IPS-20b (cell line): Measurements from ENCODE around the gene DENND1A.

Experiments
- H3K27ac ChIP-seq: one replicate; pipeline ENCODE4 v1.5.1; 2013; ENCODE audit warnings: low read length
- H3K27me3 ChIP-seq: 2 replicates; pipeline ENCODE4 v1.6.1; 2013; ENCODE audit warnings: mild to moderate bottlenecking, low read length, inconsistent platforms; ENCODE audit not compliant: insufficient read depth
- H3K36me3 ChIP-seq: 2 replicates; pipeline ENCODE4 v1.6.1; 2013; ENCODE audit warnings: low read depth, mild to moderate bottlenecking, inconsistent platforms, low read length, moderate library complexity; ENCODE audit not compliant: insufficient read depth
- H3K4me1 ChIP-seq: 2 replicates; pipeline ENCODE4 v1.6.1; 2013; ENCODE audit warnings: mild to moderate bottlenecking, control low read depth, inconsistent platforms, low read length, moderate library complexity; ENCODE audit not compliant: insufficient read depth
- H3K4me3 ChIP-seq: 2 replicates; pipeline ENCODE4 v1.5.1; 2013; ENCODE audit warnings: mild to moderate bottlenecking, low read length, inconsistent platforms
- H3K9ac ChIP-seq: 2 replicates; pipeline ENCODE4 v1.6.1; 2013; ENCODE audit warnings: low read depth, mild to moderate bottlenecking, inconsistent platforms, low read length, moderate library complexity
- H3K9me3 ChIP-seq: 2 replicates; pipeline ENCODE4 v1.6.1; 2013; ENCODE audit warnings: mild to moderate bottlenecking, low read depth, low read length, inconsistent platforms; ENCODE audit not compliant: insufficient read depth

Gene DENND1A

DNA sequence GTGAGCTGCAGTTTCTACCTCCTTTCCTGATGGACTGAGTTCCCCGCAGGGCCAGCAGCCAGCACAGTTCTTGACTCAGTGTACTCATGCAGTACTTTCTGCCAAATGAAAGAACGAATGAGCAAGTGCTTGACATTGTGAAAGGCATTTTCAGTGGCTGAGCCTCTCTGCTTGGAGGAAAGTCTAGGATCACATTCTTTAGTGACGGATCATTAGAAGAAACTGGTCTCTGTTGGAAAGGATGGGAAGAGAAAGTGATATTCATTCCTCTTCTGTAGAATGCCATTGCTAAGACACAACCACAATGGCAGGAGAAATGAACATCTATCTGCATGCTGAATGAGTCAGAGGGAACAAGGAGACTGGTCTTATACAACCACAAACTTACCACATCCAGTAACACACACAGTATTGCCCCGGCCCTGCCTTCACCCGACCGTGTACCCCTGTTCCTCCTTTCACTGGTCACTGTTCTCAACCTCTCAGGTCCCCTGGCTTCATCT is 367.0 kb downstream of the DENND1A start:
- no peak overlapping the region for H3K4me3 ChIP-seq
- H3K9me3 ChIP-seq = no peaks in the 10 kb centered on the region
- no peaks in the 10 kb centered on the region for H3K36me3 ChIP-seq
- H3K4me1 ChIP-seq = peaks cover 8% of the 10 kb centered on the region; the same call in 1 of the 2 replicates
- no peak overlapping the region for H3K9ac ChIP-seq
- no peak overlapping the region for H3K27ac ChIP-seq
- H3K27me3 ChIP-seq = no peaks in the 10 kb centered on the region

DNA sequence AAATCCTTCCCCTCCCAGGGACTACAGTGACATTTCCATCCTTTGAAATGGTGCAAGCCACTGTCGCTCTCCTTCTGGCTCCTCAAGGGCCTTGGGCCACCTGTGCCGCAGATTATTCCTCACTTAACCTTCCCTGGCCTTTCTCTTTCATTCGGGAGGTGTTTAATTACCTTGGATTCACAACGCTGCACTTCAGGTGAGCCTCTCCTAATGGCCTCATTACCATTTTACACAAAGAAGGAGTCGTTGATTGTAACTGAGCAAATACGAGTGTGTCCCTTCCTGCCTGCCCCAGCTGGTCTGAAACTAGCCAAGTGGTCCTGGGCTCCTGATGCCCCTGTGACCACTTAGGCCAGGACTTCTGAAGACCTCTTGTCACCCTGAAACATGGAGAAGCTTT is 368.9 kb downstream of the DENND1A start:
- no peaks in the 10 kb centered on the region for H3K27me3 ChIP-seq
- H3K27ac ChIP-seq = peak overlapping the region; percentile 36
- peaks cover 10% of the 10 kb centered on the region; the same call in 1 of the 2 replicates for H3K36me3 ChIP-seq
- no peaks in the 10 kb centered on the region for H3K9me3 ChIP-seq
- H3K4me1 ChIP-seq = peaks cover 8% of the 10 kb centered on the region; the same call in 1 of the 2 replicates
- H3K4me3 ChIP-seq = peak overlapping the region; percentile 39; the same call in 1 of the 2 replicates
- H3K9ac ChIP-seq = peak overlapping the region; percentile 45; the same call in 1 of the 2 replicates

DNA sequence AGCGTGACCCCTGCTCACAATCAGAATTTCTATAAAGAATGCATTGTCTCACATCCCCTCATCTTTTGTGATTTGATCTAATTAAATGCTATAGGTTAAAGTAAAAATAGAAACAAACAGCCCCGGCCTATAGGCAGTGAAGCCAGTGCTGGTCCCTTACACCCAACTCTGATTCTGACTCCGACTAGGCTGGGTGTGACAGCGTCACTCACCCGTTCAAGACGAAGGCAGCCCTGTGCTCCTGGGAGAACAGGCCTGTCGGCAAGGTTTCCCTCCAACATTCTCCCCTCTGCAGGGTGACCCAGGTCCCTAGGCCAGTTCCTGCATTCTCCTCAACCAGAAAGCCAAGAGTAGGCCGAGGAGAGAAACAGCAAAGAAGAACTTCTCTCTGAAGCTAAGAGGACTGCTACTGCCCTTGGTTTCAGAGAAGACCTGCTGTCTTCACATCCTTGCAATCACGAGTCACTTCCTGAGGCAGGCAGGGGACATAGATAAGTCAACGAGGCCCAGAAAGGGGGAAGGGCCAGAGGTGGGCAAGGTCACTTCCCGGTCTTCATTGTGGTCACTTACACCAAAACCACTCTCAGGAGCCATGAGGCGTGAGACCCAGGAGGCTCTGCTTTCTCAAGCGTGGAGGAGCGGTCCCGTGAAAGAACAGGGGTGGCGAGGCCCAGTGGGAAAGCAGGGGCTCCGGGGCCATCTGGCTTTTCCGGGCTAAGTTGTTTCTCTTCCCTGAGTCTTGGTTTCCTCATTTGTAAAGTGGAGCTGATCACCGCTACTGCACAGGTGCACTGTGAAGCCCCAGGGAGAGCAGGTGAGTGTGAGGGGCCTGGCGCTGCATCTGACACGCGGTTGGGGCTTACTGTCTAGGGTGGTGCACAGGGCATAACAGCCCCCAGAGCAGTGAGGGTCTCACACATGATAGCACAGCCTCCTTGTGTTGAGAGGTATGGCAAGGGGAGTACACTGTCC is 373.2 kb downstream of the DENND1A start:
- Histone ChIP-seq H3K9me3 (no peaks in the 10 kb centered on the region), H3K27me3 (no peaks in the 10 kb centered on the region), H3K4me1 (peaks cover 8% of the 10 kb centered on the region; the same call in 1 of the 2 replicates), H3K27ac (no peak overlapping the region), H3K9ac (no peak overlapping the region), H3K36me3 (peaks cover 10% of the 10 kb centered on the region; the same call in 1 of the 2 replicates), H3K4me3 (no peak overlapping the region)

DNA sequence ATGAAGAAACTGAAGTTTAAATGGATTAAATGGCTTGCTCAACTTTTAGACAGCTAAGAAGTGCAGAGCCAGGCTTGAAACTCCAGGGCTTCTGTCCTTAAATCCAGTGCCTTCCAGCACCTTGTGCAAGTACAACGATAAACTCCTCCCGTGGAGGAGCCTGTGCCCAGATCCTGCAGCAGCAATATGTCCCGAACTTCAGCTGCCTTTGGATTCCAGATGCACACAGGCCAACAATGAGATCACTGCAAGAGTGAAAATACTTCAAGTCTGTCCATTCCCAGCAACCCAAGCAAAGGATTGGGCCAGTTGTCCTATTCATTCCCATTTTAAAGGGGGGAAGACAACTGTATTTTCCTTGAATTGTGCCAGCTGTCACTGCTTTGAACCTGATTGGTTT is 374.3 kb downstream of the DENND1A start:
- no peaks in the 10 kb centered on the region for H3K27me3 ChIP-seq
- no peak overlapping the region for H3K4me3 ChIP-seq
- H3K36me3 ChIP-seq = peaks cover 10% of the 10 kb centered on the region; the same call in 1 of the 2 replicates
- no peaks in the 10 kb centered on the region for H3K9me3 ChIP-seq
- H3K4me1 ChIP-seq = peaks cover 10% of the 10 kb centered on the region; the same call in 1 of the 2 replicates
- no peak overlapping the region for H3K9ac ChIP-seq
- H3K27ac ChIP-seq = no peak overlapping the region

DNA sequence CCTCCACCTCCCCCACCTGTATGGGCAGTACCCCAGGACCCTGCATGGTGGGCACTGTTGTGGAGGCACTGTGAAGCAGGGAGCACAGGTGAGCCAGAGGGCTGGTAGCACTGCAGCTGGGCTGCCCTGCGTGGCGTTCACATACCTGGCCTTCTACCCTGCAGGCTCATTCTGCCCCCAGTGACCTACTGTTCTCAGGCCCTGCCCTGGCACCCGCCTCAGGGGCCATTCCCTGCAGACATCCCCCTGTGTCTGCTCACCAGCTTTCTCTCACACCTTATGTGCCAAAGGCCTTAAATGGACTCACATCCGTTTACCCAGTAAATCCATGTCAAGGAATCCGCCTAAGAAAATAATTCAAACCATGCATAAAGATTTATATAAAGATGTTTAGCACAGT is 377.4 kb downstream of the DENND1A start:
- no peaks in the 10 kb centered on the region for H3K27me3 ChIP-seq
- no peak overlapping the region for H3K9ac ChIP-seq
- no peaks in the 10 kb centered on the region for H3K9me3 ChIP-seq
- H3K4me1 ChIP-seq = peaks cover 16% of the 10 kb centered on the region; the same call in 1 of the 2 replicates
- peaks cover 10% of the 10 kb centered on the region; the same call in 1 of the 2 replicates for H3K36me3 ChIP-seq
- H3K27ac ChIP-seq = no peak overlapping the region
- no peak overlapping the region for H3K4me3 ChIP-seq

DNA sequence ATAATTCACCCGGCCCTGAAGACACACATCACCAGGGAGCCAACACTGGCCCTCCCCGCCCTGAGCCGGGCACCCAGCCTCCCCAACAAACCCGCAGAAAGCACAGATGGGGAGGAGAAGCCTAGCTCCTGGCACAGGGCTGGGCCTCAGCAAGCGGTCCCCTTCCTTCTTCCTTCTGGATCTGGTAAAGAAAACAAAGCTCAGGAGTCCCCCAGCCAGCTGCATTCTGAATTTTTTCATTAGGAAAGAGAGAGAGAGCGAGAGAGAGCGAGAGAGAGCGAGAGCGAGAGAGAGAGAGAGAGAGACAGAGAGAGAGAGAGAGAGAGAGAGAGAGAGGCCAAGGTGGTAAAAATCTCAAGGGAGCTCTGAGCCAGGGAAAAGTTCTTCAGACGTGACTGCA is 378.2 kb downstream of the DENND1A start:
- Histone ChIP-seq H3K4me3 (no peak overlapping the region), H3K27me3 (no peaks in the 10 kb centered on the region), H3K36me3 (0 out of 2 replicates have a peak, but pooled peaks cover 5% of the 10 kb centered on the region), H3K9me3 (no peaks in the 10 kb centered on the region), H3K27ac (no peak overlapping the region), H3K9ac (no peak overlapping the region), H3K4me1 (peaks cover 16% of the 10 kb centered on the region; the same call in 1 of the 2 replicates)

DNA sequence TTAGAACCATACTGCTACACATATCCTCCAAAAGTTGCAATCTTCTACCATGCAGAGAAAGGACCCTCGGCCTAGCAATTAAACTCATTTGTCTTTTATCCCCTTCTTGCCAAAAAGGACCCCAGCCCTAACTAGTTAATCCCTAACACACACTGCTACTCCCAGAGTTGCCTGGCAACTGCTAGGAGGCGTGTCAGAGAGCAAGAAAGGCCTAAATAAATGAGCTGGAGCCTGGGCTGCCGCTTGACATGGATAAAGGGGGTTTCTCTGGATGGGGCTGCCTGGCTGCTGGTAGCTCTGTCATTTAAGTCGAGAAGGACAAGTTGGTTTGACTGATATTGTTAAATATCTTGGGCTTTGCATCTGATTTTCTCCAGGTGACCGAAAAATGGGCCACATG is 379.1 kb downstream of the DENND1A start:
- Histone ChIP-seq H3K4me3 (no peak overlapping the region), H3K27me3 (no peaks in the 10 kb centered on the region), H3K9ac (peak overlapping the region; percentile 8; the same call in 1 of the 2 replicates), H3K9me3 (no peaks in the 10 kb centered on the region), H3K27ac (no peak overlapping the region), H3K36me3 (no peaks in the 10 kb centered on the region), H3K4me1 (peaks cover 16% of the 10 kb centered on the region; the same call in 1 of the 2 replicates)

DNA sequence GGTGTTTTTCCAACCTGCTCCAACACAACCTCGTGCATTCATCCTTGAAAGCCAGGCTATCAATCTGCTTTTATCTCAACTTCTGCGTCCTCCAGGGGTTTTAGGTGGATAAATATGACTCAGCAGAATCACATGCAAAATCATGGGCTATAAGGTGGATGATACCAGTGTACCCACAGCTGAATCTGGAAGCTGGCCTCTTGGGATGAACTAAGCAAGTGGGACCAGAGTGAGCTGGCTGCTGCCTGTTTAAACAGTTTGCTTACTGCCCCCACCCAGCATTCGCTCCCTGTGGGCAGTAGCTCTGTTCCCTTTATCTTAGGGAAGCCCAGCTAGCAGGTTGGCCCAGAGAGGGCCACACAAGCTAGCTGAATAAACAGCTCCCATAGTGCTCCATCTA is 379.9 kb downstream of the DENND1A start:
- no peaks in the 10 kb centered on the region for H3K36me3 ChIP-seq
- no peak overlapping the region for H3K4me3 ChIP-seq
- H3K4me1 ChIP-seq = peaks cover 16% of the 10 kb centered on the region; the same call in 1 of the 2 replicates
- H3K27ac ChIP-seq = no peak overlapping the region
- H3K9me3 ChIP-seq = no peaks in the 10 kb centered on the region
- H3K27me3 ChIP-seq = no peaks in the 10 kb centered on the region
- no peak overlapping the region for H3K9ac ChIP-seq

DNA sequence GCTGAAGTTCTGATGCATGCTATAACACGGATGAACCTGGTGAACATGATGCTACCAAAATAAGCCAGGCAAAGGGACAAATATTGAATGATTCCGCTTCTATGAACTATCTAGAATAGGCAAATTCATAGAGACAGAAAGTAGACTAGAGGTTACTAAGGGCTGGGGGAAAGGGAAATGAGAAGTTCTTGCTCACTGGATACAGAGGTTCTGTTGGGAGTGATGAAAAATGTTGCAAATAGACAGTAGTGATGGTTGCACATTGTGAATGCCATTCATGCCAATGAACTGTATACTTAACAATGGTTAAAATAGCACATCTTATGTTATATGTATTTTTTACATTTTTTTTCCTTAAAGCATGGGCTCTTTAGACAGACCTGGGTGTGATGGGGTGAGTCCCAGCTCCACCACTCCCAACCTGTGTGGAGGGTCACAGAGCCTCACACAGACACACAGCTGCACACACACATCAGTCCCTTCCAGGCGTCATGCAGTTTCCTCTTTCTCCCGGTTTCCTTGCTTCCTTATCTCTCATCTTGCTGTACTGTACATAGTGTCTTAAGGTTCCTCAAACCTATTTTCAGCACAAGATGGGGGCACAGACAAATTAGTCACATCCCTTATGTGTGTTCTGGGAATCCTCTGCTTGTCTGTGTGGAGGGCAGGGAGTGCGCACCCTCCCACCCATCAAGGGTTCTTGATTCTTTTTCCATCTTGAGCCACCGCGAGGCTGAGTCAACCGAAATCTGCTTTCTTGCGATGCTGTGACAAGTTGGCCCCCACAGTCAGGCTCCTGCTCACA is 381.0 kb downstream of the DENND1A start:
- no peak overlapping the region for H3K4me3 ChIP-seq
- H3K9me3 ChIP-seq = no peaks in the 10 kb centered on the region
- H3K27ac ChIP-seq = no peak overlapping the region
- H3K4me1 ChIP-seq = peaks cover 16% of the 10 kb centered on the region; the same call in 1 of the 2 replicates
- no peak overlapping the region for H3K9ac ChIP-seq
- no peaks in the 10 kb centered on the region for H3K36me3 ChIP-seq
- H3K27me3 ChIP-seq = no peaks in the 10 kb centered on the region

DNA sequence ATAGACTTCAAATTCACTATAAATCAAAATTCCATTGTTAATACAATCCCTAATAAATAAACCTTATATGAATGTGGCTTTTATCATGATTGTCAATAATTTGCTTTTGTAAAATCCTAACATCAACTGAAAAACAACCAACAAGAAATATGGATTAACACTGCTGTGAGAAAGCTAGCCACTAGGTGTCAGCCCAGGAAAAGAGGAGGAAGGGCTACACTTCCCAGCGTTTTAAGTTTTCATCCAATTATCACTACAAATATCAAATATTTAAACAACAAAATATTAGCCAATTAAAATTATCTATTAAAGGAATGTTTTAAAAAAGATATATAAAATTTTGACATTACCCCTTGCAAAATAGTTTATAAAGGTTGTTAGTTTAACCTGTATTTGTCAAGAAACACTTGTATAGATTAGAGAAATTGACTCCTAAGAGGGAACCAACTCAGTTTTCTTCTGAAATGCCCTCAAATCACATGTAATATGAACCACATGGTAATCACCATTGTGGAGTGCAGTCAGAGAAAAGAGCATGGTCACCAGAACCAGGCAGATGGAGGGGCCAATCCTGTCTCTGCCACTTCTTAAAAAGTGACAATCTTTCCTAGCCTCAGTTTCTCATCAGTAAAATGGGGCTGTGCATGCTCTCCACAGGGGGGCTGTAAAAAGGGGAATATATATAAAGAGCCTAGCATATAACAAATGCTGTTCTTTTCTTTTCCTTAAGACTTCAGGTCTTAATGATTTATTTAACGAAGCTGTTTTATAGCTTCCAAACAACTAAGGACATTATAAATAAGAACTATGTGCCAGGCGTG is 385.7 kb downstream of the DENND1A start:
- Histone ChIP-seq H3K9ac (no peak overlapping the region), H3K4me1 (no peaks in the 10 kb centered on the region), H3K27ac (no peak overlapping the region), H3K36me3 (no peaks in the 10 kb centered on the region), H3K9me3 (no peaks in the 10 kb centered on the region), H3K4me3 (no peak overlapping the region), H3K27me3 (no peaks in the 10 kb centered on the region)

DNA sequence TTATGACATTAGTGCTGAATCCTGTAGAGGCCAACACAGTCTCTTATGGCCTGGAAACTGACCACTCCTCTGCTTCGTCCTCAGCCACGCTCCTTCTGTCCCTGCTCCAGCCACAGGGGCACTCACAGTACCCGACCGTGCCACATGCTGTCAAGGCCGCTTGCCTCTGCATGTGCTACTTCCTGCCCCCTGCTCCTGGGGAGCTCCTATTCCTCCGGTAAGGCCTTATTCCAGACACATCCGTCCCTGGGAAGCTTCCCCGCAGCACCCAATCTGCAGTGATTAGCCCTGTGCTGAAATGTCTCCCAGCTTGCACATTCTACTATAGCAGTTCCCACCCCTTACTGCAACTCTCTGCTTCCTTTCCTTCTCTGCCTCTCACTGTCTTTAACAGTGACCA is 386.4 kb downstream of the DENND1A start:
- Histone ChIP-seq H3K27me3 (no peaks in the 10 kb centered on the region), H3K4me1 (no peaks in the 10 kb centered on the region), H3K27ac (no peak overlapping the region), H3K9ac (no peak overlapping the region), H3K4me3 (no peak overlapping the region), H3K9me3 (no peaks in the 10 kb centered on the region), H3K36me3 (no peaks in the 10 kb centered on the region)
